Mesodermal cell (in vitro differentiated cells): ENCODE measurements around the gene LYSMD3.

Experiments used
- H3K27ac ChIP-seq: 2 replicates; pipeline ENCODE4 v1.7.0; 2013; ENCODE audit warnings: mild to moderate bottlenecking, low read depth, low read length, moderate library complexity; ENCODE audit not compliant: severe bottlenecking
- H3K36me3 ChIP-seq: 2 replicates; pipeline ENCODE4 v1.7.1; 2013; ENCODE audit warnings: mild to moderate bottlenecking, low read length, moderate library complexity; ENCODE audit not compliant: control insufficient read depth, insufficient read depth
- H3K4me1 ChIP-seq: one replicate; pipeline ENCODE4 v1.7.1; 2013; ENCODE audit warnings: mild to moderate bottlenecking, low read length; ENCODE audit not compliant: insufficient read depth, control insufficient read depth, poor library complexity, severe bottlenecking
- H3K4me3 ChIP-seq: 2 replicates; pipeline ENCODE4 v1.7.0; 2013; ENCODE audit warnings: low read length, control low read depth, mild to moderate bottlenecking; ENCODE audit not compliant: insufficient read depth, poor library complexity, severe bottlenecking; ENCODE audit errors: extremely low read depth
- H3K9me3 ChIP-seq: 2 replicates; pipeline ENCODE4 v1.7.1; 2013; ENCODE audit warnings: mild to moderate bottlenecking, low read length, moderate library complexity; ENCODE audit not compliant: control insufficient read depth
- WGBS, 2 experiments: methylation state at CpG; one replicate each; pipeline ENCODE4 v1.1.5; 2013; ENCODE audit warnings: missing lambda C conversion rate in 2 of 2; ENCODE audit not compliant: insufficient coverage in 2 of 2; 5-methylcytosine and 5-hydroxymethylcytosine counted together

LYSMD3 gene

DNA sequence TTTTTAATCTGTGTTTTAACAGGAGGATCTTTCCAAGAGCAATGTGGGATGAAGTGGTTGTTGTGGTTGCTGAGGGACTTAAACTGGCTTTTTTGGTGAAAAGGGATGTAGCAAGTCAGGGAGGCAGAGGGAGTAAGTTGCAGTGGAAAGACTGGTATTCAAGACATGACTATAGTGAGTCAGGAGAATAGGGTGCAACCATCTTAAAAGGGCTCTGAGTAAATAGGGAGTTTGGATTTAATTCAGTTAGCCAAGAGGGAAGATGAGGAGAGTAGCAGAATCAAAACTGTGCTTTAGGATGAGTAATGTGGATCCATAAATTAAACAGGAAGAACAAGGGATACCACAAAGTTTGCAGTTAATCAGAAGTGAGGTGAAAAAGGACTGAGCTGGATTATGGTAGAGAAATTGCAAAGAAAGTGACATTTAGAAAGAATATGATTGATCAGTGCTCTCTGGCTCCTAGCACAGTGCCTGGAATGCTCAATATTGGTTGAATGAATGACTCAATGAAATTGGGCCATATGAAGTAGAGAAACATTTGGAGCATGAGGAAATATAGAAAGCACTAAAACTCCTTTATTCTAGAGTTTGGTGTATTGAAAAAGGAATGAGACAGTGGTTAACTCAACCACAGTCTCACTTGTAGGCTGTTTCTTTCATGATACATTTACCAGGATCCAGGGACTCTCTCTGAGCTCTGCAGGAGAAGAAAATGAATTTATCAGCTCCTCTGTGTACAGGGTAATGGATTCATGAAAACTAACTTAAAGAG, 49.6 kb downstream of the LYSMD3 start:
- Histone ChIP-seq H3K36me3 (no peaks in the 10 kb centered on the region), H3K27ac (no peak overlapping the region), H3K4me3 (no peak overlapping the region), H3K4me1 (no peaks in the 10 kb centered on the region), H3K9me3 (no peaks in the 10 kb centered on the region)

DNA sequence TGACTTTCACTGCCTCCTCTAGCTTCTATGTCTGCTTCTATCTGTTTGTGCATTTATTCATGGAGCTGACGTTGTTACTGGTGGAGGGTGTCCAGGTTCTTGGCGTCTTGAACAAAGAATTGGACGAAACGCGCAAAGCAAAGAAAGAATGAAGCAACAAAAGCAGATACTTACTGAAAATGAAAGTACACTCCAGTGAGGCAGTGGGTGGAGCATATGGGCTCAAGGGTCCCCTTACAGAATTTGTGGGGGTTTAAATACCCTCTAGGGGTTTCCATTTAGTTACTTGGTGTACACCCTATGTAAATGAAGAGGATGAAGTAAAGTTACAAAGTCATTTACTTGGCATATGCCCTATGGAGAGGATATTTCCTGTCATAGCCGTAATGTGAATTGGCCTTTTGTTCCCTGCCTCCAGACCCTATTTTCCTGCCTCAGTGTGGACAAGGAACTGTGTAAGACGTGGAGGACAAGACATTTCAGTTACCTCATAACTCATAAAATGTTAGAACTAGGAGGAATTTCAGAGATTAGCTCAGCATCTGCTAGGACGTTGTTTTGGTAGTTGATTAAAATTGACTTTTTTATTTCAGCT, 51.7 kb downstream of the LYSMD3 start:
- Histone ChIP-seq H3K4me3 (no peak overlapping the region), H3K36me3 (no peaks in the 10 kb centered on the region), H3K27ac (no peak overlapping the region), H3K9me3 (no peaks in the 10 kb centered on the region), H3K4me1 (no peaks in the 10 kb centered on the region)
- WGBS, 2 experiments, result 91 to 95% methylated on average over 4 to 6 of the region's 8 CpGs

- H3K36me3 ChIP-seq, result no peaks in the 10 kb centered on the region
- H3K4me1 ChIP-seq, result no peaks in the 10 kb centered on the region
- no peak overlapping the region for H3K4me3 ChIP-seq
- H3K9me3 ChIP-seq, result no peaks in the 10 kb centered on the region
- 21 to 32% methylated on average over 2 of the region's 2 CpGs for WGBS, 2 experiments
- H3K27ac ChIP-seq, result no peak overlapping the region
Observed at GRCh38 chr5:90477073-90477472, 52.3 kb downstream of the LYSMD3 start.

- Histone ChIP-seq H3K36me3 (no peaks in the 10 kb centered on the region), H3K9me3 (no peaks in the 10 kb centered on the region), H3K27ac (no peak overlapping the region), H3K4me3 (no peak overlapping the region), H3K4me1 (no peaks in the 10 kb centered on the region)
- 50 to 67% methylated on average over 1 of the region's 3 CpGs for WGBS, 2 experiments
Observed at GRCh38 chr5:90476391-90476790, 53.0 kb downstream of the LYSMD3 start.

DNA sequence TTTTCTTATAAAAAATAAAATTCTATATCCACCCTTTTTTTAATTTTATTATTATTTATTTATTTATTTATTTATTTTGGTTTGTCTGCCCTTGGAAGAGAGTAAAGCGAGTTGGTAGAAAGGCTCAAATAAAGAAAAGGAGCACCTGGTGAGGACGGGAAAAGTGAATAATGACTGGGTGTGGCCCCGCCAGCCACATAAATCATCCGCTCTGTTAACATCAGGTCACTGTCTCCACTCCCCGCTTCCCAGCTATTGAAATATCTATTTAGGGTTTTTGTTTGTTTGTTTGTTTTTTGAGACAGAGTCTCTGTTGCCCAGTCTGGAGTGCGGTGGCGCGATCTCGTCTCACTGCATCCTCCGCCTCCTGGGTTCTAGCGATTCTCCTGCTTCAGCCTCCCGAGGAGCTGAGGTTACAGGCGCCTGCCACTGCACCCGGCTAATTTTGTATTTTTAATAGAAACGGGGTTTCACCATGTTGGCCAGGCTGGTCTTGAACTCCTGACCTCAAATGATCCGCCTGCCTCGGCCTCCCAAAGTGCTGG, 53.9 kb downstream of the LYSMD3 start:
- H3K36me3 ChIP-seq, result no peaks in the 10 kb centered on the region
- H3K9me3 ChIP-seq, result no peaks in the 10 kb centered on the region
- no peak overlapping the region for H3K27ac ChIP-seq
- peak overlapping the region; percentile 81 for H3K4me3 ChIP-seq
- no peaks in the 10 kb centered on the region for H3K4me1 ChIP-seq
- 18 to 35% methylated on average over 8 to 12 of the region's 17 CpGs for WGBS, 2 experiments

DNA sequence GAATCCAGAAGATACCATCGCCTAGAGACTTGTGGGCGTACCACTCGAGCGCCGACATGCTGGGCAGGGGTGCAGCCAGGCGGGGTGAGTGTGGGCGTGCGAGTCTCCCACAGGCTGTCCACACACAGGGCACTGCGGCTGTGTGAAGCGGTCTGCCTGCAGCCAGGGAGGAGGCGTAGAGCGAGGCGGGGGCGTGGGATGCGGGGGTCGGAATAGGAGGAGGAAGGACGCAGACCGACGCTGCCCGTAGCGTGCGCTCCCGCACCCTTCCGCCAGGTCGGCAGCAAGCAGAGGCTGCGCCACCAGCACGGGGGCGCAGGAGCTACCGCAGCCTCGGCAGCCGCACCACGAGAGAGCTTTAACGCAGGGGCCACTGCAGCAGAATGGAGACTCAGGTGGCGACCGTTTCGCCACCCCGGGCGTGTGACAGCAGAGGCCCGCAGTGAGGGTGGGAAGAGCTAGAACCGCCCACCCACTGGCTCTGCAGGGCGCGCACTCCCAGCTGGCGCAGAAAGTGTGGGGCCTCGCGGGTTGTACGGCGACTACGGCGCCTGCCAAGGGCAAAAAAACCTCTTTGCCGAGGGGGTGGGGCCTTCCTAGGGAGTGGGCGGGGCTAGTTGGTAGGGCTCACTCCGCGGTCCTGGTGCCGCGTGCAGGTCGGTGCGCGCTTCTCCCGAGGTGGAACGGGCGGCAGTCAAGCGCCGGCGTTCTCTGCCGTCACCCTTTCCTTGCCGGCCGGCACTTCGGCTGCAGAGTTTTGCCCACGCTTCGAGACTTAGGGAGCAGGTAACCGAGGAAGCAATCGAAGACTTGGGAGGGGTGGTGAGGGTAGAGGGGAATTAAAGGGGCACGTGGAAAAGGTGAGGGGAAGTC, 54.9 kb downstream of the LYSMD3 start, which contains the start of the genes MBLAC2 and POLR3G:
Gene MBLAC2 (minus strand): TSS at position 537 of the 873 bp plus-strand sequence. CDS start 479 bp downstream, at position 58.
Gene POLR3G (plus strand): TSS at position 630 of the 873 bp plus-strand sequence. CDS start 10,704 bp downstream, outside the sequence.
- 0% methylated on average over 41 to 68 of the region's 73 CpGs for WGBS, 2 experiments
- peak within 1 kb of the TSS; percentile 62 for H3K27ac ChIP-seq

DNA sequence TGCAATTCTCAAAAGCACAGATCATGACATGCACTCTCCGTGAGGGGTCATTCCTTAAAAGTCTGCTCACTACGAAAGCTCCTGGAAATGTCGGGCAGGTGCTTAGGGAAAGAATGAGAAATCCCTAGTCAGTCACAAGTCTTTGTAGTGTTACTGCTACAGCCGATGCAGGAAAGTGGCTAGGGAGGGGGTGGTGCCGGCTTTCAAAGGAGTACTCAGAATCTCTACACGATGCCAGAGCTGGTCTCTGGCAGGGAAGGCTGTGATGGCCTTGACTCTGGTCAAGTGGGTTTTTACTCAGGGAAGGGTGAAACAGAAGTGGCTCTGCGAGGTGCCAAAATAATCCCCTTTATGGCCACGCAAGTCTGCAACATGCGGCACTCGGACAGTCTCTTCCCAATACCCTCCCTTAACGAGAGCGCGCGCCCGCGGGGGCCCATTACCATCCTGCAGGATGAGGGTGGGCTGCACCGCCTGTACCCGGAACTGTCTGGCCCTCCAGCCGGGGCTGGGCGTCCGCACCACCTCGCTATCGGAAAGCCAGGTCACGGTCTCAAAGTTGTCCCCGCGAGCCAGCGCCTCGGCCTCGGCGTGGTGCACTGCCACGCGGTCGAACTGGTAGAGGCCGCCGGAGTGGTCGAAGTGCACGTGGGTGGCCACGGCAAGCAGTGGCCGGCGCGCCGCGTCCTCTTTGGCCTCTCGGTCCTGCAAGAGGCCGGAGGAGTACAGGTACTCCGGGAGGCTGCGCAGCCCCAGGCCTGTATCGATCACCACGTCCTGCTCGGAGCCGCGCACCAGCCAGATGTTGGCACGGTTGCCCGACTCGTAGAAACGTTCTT, 55.8 kb downstream of the LYSMD3 start:
- H3K27ac ChIP-seq, result peak overlapping the region; percentile 62

More for the DNA sequence above, 54.9 kb downstream of the LYSMD3 start, which contains the start of the genes MBLAC2 and POLR3G:
- Histone ChIP-seq H3K4me1 (no peaks in the 10 kb centered on the region), H3K9me3 (no peaks in the 10 kb centered on the region), H3K4me3 (peak within 1 kb of the TSS; percentile 81), H3K36me3 (no peaks in the 10 kb centered on the region)

DNA sequence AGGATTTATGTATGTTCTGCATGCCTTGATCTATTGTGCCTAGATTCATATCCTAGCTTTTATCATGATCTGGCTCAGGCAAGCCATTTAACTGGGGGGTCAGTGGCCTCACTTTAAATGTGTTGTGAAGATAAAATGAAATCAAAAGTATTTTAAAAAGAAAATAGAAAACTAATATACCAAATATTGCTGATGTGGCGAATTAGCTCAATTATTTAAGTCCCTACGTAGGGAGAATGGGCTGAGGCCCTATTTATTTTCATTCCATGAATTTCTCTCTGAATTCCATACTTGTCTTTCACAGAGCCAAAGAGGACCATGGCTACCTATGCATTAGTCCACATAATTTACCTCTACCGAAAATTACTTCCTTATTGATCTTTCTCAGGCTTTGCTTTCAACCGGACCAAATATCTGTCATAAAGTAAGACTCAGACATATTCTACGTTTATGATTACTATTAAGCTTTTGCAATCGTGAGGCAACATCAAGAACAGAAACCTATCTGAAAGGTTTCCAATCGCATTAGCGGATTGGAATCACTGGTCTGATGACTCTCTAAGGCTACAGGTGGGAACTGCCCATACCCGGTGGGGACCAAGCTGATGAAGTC, 56.5 kb downstream of the LYSMD3 start:
- 48 to 52% methylated on average over 8 to 9 of the region's 9 CpGs for WGBS, 2 experiments
- Histone ChIP-seq H3K9me3 (no peaks in the 10 kb centered on the region), H3K36me3 (no peaks in the 10 kb centered on the region), H3K4me3 (peak overlapping the region; percentile 81), H3K4me1 (no peaks in the 10 kb centered on the region), H3K27ac (no peak overlapping the region)

More for the DNA sequence above, 55.8 kb downstream of the LYSMD3 start:
- Histone ChIP-seq H3K4me1 (no peaks in the 10 kb centered on the region), H3K9me3 (no peaks in the 10 kb centered on the region), H3K36me3 (no peaks in the 10 kb centered on the region), H3K4me3 (peak overlapping the region; percentile 81)
- WGBS, 2 experiments, result 1% methylated on average over 49 to 53 of the region's 56 CpGs
